ENCODE data around the gene CAP1.

Gene CAP1

DNA sequence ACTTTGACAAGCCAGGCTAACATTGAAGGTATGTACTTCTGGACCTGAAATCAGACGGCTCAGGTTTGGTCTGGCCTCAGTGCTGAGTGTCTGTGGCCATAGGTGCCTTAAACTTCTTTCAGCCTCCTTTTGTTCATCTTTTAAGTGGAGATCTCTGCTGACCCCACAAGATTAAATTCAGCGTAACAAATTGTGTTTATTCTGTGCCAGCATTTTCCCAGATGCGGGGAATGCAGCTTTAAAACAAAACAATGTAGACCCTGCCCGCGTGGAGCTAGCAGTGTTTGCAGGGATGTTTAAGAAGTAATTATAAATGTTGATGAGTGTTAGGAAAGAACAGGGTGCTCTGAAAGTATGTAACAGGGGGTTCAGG is 923 bp downstream of the CAP1 start:
- Mint-ChIP-seq H3K27me3 (no peaks in the 10 kb centered on the region), H3K4me1 (ENCODE audit: low read depth) (peaks cover 70% of the 10 kb centered on the region), H3K9me3 (no peaks in the 10 kb centered on the region), H3K27ac (peak overlapping the region; percentile 99), H3K4me3 (peak overlapping the region; percentile 95), H3K36me3 (ENCODE audit: low read depth) (peaks cover 68% of the 10 kb centered on the region)
- DNase-seq, result no peak

DNA sequence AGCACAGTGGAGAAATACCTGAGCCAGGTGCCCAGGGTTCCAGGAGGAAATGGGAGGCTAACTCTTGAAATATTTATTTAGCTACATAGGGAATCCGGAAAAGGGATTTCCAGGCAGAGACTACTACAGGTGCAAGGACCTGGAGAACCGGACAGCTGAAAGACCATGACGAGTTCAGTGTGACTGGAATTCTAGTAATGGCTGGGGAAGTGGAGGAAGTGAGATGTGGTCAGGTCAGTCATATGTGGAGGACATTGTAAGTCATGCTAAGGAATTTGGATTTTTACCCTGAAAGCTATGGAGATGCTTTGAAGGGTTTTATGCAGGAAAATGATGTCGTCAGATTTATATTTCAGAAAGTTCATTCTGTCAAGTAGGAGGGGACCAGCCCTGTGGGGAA is 1.8 kb downstream of the CAP1 start:
- no peaks in the 10 kb centered on the region for H3K9me3 Mint-ChIP-seq
- H3K36me3 Mint-ChIP-seq (ENCODE audit: low read depth), result peaks cover 75% of the 10 kb centered on the region
- H3K4me3 Mint-ChIP-seq, result peak overlapping the region; percentile 95
- H3K27me3 Mint-ChIP-seq, result no peaks in the 10 kb centered on the region
- no peak for DNase-seq
- H3K4me1 Mint-ChIP-seq (ENCODE audit: low read depth), result peaks cover 69% of the 10 kb centered on the region
- H3K27ac Mint-ChIP-seq, result peak overlapping the region; percentile 99

DNA sequence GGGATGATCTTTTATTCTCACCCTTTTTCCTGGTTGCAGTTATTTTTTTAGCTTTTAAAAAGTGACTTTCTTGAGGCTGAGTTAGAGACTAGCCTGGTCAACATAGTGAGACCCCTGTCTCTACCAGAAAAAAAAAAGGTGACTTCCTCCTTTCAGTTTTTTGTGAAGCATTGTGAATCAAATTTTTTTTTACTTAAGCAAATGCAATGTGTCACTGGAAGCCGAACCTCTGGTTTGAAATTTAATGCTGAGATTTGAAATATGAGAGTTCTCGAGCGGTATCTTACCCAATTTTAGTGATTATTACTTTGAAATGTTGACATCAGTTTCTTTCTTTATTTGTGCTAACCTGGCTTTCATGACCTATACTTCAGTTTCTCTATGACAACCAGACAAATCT is 3.6 kb downstream of the CAP1 start:
- Mint-ChIP-seq H3K36me3 (ENCODE audit: low read depth) (peaks cover 91% of the 10 kb centered on the region), H3K9me3 (no peaks in the 10 kb centered on the region), H3K4me1 (ENCODE audit: low read depth) (peaks cover 74% of the 10 kb centered on the region), H3K27ac (peak overlapping the region; percentile 99), H3K4me3 (peak overlapping the region; percentile 95), H3K27me3 (no peaks in the 10 kb centered on the region)
- no peak for DNase-seq

DNA sequence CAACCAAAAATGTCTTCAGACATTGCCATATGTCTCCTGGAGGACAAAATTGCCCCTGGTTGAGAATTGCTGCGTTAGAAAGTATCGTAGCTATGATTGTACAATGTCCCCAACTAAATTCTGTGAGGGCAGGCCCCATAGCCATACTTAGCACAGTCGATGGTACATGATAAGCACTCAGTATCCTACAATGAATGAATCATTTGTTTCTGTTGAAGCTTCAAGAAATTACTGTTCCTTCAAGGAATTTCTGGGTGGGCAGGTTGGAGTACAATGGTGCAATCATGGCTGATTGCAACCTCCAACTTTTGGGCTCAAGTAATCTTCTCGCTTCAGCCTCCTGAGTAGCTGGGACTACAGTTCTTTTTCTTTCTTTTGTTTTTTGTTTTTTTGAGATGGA is 4.7 kb downstream of the CAP1 start:
- H3K4me1 Mint-ChIP-seq (ENCODE audit: low read depth), result peaks cover 81% of the 10 kb centered on the region
- no peaks in the 10 kb centered on the region for H3K27me3 Mint-ChIP-seq
- H3K27ac Mint-ChIP-seq, result peak overlapping the region; percentile 88
- peaks cover 93% of the 10 kb centered on the region for H3K36me3 Mint-ChIP-seq (ENCODE audit: low read depth)
- H3K4me3 Mint-ChIP-seq, result peak overlapping the region; percentile 95
- no peak for DNase-seq
- no peaks in the 10 kb centered on the region for H3K9me3 Mint-ChIP-seq

DNA sequence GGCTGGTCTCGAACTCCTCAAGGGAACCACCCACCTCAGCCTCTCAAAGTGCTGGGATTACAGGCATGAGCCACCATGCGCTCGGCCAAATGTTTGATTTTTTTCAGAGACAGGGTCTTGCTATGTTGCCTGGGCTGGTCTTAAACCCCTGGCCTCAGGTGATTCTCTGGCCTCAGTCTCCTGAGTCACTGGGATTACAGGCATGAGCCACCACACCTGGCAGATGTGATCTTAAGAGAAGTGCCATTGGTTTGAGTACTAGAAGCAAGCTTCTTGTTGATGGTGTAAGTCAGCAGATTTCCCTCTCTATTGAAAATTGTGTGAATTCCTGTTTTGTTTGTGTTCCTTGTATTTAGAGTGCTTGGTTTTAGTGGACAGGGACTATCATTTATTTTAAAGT is 5.2 kb downstream of the CAP1 start:
- Mint-ChIP-seq H3K27me3 (no peaks in the 10 kb centered on the region), H3K4me1 (ENCODE audit: low read depth) (peaks cover 85% of the 10 kb centered on the region), H3K4me3 (peak overlapping the region; percentile 95), H3K36me3 (ENCODE audit: low read depth) (peaks cover 91% of the 10 kb centered on the region), H3K9me3 (no peaks in the 10 kb centered on the region), H3K27ac (peak overlapping the region; percentile 88)
- no peak for DNase-seq

DNA sequence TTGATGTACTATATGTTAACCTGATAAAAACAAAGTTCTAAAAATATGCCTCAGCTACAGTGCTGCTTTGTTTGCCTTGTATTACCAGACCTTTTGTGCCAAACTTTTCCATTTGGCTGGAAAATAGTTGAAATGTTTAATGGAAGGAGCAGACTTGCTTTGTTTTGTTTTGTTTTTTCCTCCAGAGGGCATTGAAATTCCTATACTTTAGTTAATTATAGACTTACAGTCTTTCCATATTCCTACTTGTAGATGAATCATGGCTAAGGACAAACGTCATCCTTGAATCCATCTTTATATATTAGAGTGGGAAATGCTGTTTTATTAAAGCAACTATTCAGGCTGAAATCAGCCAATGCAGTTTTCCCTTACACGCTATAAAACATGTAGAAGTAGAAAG is 6.7 kb downstream of the CAP1 start:
- peaks cover 88% of the 10 kb centered on the region for H3K36me3 Mint-ChIP-seq (ENCODE audit: low read depth)
- peak overlapping the region; percentile 93 for H3K27ac Mint-ChIP-seq
- H3K4me3 Mint-ChIP-seq, result peak overlapping the region; percentile 61
- no peak for DNase-seq
- H3K27me3 Mint-ChIP-seq, result no peaks in the 10 kb centered on the region
- no peaks in the 10 kb centered on the region for H3K9me3 Mint-ChIP-seq
- H3K4me1 Mint-ChIP-seq (ENCODE audit: low read depth), result peaks cover 88% of the 10 kb centered on the region

DNA sequence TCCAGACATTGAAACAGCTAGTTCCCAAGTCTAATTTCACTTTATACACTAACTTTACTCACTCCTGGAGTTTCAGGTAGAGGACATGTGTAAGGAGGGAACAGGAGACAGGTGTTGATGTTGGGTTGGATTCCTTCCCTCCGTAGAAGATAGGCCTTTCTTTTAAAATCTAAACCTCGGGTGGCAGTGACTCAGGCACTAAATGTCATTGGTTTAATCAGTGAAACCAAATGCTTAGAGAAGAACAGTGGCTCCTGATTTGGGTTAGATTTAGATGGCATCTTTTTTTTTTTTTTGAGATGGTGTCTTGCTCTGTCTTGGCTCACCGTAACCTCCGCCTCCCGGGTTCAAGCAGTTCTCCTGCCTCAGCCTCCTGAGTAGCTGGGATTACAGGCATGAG is 7.2 kb downstream of the CAP1 start:
- Mint-ChIP-seq H3K9me3 (no peaks in the 10 kb centered on the region), H3K36me3 (ENCODE audit: low read depth) (peaks cover 86% of the 10 kb centered on the region), H3K4me3 (peak overlapping the region; percentile 61), H3K27ac (peak overlapping the region; percentile 93), H3K4me1 (ENCODE audit: low read depth) (peaks cover 85% of the 10 kb centered on the region), H3K27me3 (no peaks in the 10 kb centered on the region)
- no peak for DNase-seq

DNA sequence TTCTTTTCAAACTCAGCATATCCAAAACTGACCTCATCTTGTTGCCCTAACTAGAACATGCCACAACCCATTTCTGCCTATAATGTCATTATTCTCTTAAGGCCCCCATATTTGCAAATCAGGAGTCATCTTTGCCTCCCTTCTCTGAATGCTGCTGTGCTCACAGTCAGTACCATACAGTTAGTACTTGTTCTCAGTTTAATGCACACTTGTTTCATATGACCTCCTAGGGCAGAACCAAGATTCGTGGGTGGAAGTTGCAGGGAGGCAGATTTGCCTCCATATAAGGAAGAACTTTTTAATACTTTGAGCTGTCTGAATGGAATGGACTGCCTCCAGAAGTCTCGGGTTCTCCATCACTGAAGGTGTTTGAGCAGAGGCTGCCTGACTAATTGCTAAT is 9.2 kb downstream of the CAP1 start:
- Mint-ChIP-seq H3K27ac (peak overlapping the region; percentile 91), H3K4me1 (ENCODE audit: low read depth) (peaks cover 83% of the 10 kb centered on the region), H3K27me3 (no peaks in the 10 kb centered on the region), H3K4me3 (peak overlapping the region; percentile 14), H3K36me3 (ENCODE audit: low read depth) (peaks cover 81% of the 10 kb centered on the region), H3K9me3 (no peaks in the 10 kb centered on the region)
- no peak for DNase-seq

DNA sequence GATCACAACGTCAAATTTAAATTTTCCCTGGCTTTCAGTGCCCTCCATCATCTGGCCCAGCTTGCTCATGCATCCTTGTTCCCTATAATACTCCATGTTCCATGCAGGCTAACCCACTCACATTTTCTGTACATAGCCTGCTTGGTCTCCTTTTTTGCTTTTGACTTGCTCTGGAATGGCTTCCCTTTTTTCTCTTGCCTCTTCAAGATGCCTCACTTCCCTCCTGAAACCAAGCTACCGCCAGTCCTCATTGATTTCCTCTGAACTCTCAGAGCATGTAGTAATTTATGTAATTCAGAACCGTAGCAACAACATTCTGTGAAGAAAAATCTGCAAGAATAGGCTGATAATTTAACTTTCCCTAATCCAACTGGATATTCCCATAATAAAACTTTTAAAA is 10.3 kb downstream of the CAP1 start:
- Mint-ChIP-seq H3K27me3 (no peaks in the 10 kb centered on the region), H3K36me3 (ENCODE audit: low read depth) (peaks cover 79% of the 10 kb centered on the region), H3K9me3 (no peaks in the 10 kb centered on the region), H3K4me1 (ENCODE audit: low read depth) (peaks cover 83% of the 10 kb centered on the region), H3K4me3 (peak overlapping the region; percentile 13), H3K27ac (peak overlapping the region; percentile 84)
- DNase-seq, result no peak

DNA sequence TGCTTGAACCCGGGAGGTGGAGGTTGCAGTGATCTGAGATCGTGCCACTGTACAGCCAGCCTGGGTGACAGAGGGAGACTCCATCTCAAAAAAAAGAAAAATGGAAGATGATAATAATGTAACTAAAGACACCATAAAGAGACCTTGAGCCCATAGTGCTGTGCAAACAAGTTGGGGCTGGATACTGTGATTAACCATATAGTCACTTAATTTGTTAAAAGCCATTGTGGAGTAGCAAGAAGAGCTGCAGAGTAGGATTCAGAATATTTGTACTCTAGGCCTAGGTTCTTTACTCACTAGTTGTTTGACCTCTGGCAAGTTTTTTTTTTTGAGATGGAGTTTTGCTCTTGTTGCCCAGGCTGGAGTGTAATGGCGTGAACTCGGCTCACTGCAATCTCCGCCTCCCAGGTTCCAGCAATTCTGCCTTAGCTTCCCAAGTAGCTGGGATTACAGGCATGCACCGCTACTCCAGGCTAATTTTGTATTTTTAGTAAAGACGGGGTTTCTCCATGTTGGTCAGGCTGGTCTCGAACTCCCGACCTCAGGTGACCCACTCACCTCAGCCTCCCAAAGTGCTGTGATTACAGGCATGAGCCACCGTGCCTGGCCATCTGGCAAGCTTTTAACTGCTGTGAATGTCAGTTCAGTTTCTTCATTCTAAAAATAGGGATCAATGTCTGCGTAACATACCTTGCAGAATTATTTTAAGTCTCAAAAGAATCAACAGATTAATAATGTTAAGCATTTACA is 12.8 kb downstream of the CAP1 start:
- Mint-ChIP-seq H3K27ac (peak overlapping the region; percentile 58), H3K27me3 (no peaks in the 10 kb centered on the region), H3K4me3 (no peak overlapping the region)

DNA sequence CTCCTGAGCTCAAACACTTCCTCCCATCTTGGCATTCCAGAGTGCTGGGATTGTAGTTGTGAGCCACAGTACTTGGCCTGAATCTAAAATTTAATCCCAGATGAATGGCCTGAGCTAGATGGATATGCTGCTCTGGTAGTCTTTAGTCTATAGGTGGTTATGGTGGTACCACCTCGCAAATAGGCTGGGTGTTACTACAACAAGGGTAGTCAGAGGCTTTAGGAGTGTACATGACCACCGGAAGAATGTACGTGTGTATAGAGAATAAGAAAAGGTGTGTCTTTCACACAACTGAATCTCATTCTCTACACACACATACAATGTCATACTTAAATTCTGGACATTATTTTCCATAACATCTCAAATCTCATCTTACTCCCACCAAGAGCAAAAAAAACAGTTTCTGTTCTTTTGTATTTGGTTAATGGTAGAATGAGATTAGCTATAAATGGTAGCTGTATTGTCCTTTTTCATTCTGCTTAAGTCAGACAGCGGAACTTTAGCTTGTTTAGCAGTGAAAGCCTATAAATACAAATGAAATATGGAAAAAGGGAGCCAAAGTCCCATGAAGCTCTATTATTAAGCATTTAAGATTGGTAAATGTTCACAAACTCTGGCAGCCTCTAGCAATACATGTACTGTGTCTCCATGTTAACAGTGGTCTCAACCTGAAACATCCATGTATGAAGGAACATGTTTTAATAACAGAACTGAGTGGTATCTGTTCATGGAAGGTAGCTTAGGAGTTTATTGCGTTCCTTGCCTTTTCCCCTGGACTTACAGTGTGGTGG is 16.2 kb downstream of the CAP1 start:
- Mint-ChIP-seq H3K4me1 (ENCODE audit: low read depth) (peaks cover 91% of the 10 kb centered on the region), H3K9me3 (no peaks in the 10 kb centered on the region), H3K27me3 (no peaks in the 10 kb centered on the region), H3K4me3 (no peak overlapping the region), H3K27ac (peak overlapping the region; percentile 93), H3K36me3 (ENCODE audit: low read depth) (peaks cover 90% of the 10 kb centered on the region)
- DNase-seq, result no peak

More for the DNA sequence above, 12.8 kb downstream of the CAP1 start:
- H3K9me3 Mint-ChIP-seq, result no peaks in the 10 kb centered on the region
- no peak for DNase-seq
- peaks cover 81% of the 10 kb centered on the region for H3K36me3 Mint-ChIP-seq (ENCODE audit: low read depth)
- H3K4me1 Mint-ChIP-seq (ENCODE audit: low read depth), result peaks cover 87% of the 10 kb centered on the region

DNA sequence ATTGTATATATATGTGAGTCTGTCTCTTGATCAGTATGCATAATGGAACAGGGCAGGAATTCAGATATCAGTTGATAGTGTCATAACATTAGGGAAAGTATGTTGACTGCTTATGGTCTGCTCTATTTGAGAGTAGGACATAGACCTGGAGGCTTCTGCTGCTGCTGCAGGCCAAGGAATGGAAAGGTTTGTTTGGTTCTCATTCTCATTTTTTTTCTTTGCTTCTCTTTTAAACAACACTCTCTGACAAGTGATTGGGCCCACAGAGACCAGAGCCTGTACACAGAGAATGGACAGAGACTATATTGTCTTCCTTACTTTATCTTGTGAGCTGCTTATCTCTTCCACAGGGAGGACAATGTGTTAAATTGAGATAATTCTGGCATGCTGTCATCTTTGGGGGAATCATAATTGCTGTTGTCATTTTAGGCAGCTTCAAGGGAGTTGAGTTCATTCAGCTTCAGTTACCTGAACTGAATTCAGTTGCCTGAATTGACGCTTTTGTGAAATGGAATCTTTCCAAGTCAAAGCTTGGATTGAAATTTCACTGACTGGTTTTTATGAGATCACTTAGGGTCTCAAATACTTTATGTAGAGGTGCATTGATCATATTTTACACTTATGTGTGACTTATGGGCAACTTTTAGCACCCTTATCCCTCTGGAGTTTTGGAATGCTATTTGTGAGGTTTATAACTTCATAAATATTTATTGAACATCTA is 16.9 kb downstream of the CAP1 start:
- Mint-ChIP-seq H3K27ac (peak overlapping the region; percentile 93), H3K4me3 (no peak overlapping the region), H3K9me3 (no peaks in the 10 kb centered on the region), H3K4me1 (ENCODE audit: low read depth) (peaks cover 90% of the 10 kb centered on the region), H3K27me3 (no peaks in the 10 kb centered on the region), H3K36me3 (ENCODE audit: low read depth) (peaks cover 91% of the 10 kb centered on the region)
- DNase-seq, result no peak

DNA sequence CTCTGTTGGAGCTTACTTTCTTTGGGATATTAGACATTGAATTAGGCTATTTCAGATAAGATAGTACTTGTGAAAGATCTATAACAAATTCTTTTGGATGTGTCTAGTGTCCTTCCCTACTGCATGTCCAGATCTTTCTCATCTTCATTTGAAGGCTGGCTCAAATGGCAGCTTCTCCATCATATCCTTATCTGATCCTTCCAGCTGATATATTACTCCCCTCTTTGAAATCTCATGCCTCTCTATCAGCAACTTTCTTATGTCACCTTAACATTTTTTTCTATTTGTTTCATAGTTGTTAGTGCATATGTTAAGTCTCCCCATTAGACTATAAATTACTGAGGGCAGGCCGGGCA is 17.5 kb downstream of the CAP1 start:
- Mint-ChIP-seq H3K36me3 (ENCODE audit: low read depth) (peaks cover 90% of the 10 kb centered on the region), H3K4me3 (peak overlapping the region; percentile 63)

DNA sequence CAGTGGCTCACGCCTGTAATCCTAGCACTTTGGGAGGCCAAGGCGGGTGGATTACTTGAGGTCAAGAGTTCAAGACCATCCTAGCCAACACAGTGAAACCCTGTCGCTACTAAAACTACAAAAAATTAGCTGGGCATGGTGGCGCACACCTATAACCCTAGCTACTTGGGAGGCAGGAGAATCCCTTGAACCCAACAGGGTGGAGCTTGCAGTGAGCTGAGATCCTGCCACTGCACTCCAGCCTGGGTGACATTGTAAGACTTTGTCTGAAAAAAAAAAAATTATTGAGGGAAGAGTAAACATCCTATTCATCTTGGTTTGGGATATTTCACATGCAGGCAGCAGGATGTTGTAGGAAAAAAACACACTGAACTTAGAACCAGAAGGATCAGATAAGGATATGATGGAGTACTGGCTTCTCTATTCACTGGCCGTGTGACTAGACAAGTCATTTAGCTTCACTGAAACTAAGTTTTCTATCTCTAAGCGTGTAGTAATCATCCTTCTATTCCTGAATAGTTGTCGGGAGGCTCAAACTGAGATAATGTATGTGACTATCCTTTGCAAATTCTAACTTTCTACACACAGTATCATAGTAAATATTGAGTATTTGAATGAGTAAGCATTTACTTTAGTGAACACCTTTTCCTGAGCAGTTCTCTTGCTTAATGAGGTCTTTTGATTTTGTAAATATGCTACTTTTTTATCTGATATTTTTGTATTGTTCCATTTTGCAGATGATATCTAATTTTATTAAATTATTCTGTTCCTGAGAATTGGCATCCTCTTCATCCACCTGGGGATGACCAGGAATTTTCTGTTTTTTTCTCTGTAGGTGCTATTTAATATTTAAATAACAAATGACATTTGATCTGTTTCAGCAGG is 18.2 kb downstream of the CAP1 start:
- peaks cover 90% of the 10 kb centered on the region for H3K4me1 Mint-ChIP-seq (ENCODE audit: low read depth)

More for the DNA sequence above, 17.5 kb downstream of the CAP1 start:
- H3K27me3 Mint-ChIP-seq, result no peaks in the 10 kb centered on the region
- H3K4me1 Mint-ChIP-seq (ENCODE audit: low read depth), result peaks cover 90% of the 10 kb centered on the region
- H3K27ac Mint-ChIP-seq, result peak overlapping the region; percentile 93
- H3K9me3 Mint-ChIP-seq, result no peaks in the 10 kb centered on the region
- no peak for DNase-seq

More for the DNA sequence above, 18.2 kb downstream of the CAP1 start:
- H3K9me3 Mint-ChIP-seq, result no peaks in the 10 kb centered on the region
- peaks cover 93% of the 10 kb centered on the region for H3K36me3 Mint-ChIP-seq (ENCODE audit: low read depth)
- peak overlapping the region; percentile 93 for H3K27ac Mint-ChIP-seq
- H3K4me3 Mint-ChIP-seq, result peak overlapping the region; percentile 63
- no peak for DNase-seq
- no peaks in the 10 kb centered on the region for H3K27me3 Mint-ChIP-seq

Data from activated T-cell treated with anti-CD3 and anti-CD28 coated beads, Interleukin-2, amount 50 U/mL, for 24 hours (primary cell).